Caco-2 (cell line): ENCODE measurements around the gene S100Z. TPM values are rescaled to one million over a fixed set of nuclear protein-coding genes. Genes with fewer than 3 reads are reported as not detected.
"Not testable (repeated sequence)": the region's sequence is repeated elsewhere in the genome, so short reads cannot be mapped to it uniquely, and the experiment has no call there.

Experiments
- BruUV-seq: library from RNA; stranded (reverse); fragments of 400-500 nt; replicated peaks from 2 replicates; lab custom pipeline; 2021; lab: Mats Ljungman, UMichigan
- CTCF ChIA-PET: fragments of 300-600 bp; sonication (Branson Sonifier 250); formaldehyde crosslinking; loops from one replicate; lab custom pipeline; 2022; ENCODE audit warnings: antibody characterized with exemption; lab: Charles Lee
- POLR2A ChIA-PET: fragments of 300-600 bp; sonication (Branson Sonifier 250); formaldehyde crosslinking; loops from one replicate; lab custom pipeline; 2022; ENCODE audit warnings: antibody characterized with exemption; lab: Charles Lee
- DNase-seq, 2 experiments: peaks; one replicate each; pipeline versions ENCODE4 v3.0.0 to v3.0.0-alpha.2; 2020 to 2022
- H3K27me3 ChIP-seq: replicated peaks from 2 replicates; pipeline ENCODE4 v1.6.0; 2011; ENCODE audit warnings: low read length; ENCODE audit not compliant: control insufficient read depth, insufficient read depth
- H3K36me3 ChIP-seq: 2 replicates; pipeline ENCODE4 v1.5.1; 2011; ENCODE audit warnings: low read length; ENCODE audit not compliant: control insufficient read depth, insufficient read depth
- H3K4me1 ChIP-seq: fragments of 250-450 bp; sonication (Bioruptor Pico); 2 replicates; pipeline ENCODE4 v1.5.1; 2020; ENCODE audit warnings: mild to moderate bottlenecking
- H3K4me3 ChIP-seq: 2 replicates; pipeline ENCODE4 v1.5.1; 2011; ENCODE audit warnings: low read depth, mild to moderate bottlenecking, control low read depth, low read length
- H3K9me3 ChIP-seq: fragments of 250-450 bp; sonication (Bioruptor Pico); 2 replicates; pipeline ENCODE4 v1.5.1; 2020; ENCODE audit warnings: mild to moderate bottlenecking, moderate library complexity
- H3K27ac Mint-ChIP-seq: one replicate; pipeline ENCODE4 v1.8.0; 2022; ENCODE audit warnings: mixed read lengths; ENCODE audit not compliant: unreplicated experiment
- H3K27me3 Mint-ChIP-seq: one replicate; pipeline ENCODE4 v1.8.0; 2022; ENCODE audit warnings: mixed read lengths; ENCODE audit not compliant: insufficient read depth, unreplicated experiment
- H3K36me3 Mint-ChIP-seq: one replicate; pipeline ENCODE4 v1.8.0; 2022; ENCODE audit warnings: mild to moderate bottlenecking, mixed read lengths; ENCODE audit not compliant: insufficient read depth, unreplicated experiment
- H3K4me1 Mint-ChIP-seq: one replicate; pipeline ENCODE4 v1.8.0; 2022; ENCODE audit warnings: low read depth, mixed read lengths; ENCODE audit not compliant: unreplicated experiment
- H3K4me3 Mint-ChIP-seq: one replicate; pipeline ENCODE4 v1.8.0; 2022; ENCODE audit warnings: mild to moderate bottlenecking, moderate library complexity, mixed read lengths; ENCODE audit not compliant: unreplicated experiment
- H3K9me3 Mint-ChIP-seq: one replicate; pipeline ENCODE4 v1.8.0; 2022; ENCODE audit warnings: mixed read lengths; ENCODE audit not compliant: unreplicated experiment
- intact Hi-C: fragments of 100-400 bp; cut with micrococcal nuclease; formaldehyde crosslinking; loops from one replicate; pipeline ENCODE4 v1.10.0; 2022; ENCODE audit not compliant: unreplicated experiment
- total RNA-seq: library from RNA; stranded (reverse); gene quantifications from 2 replicates; pipeline ENCODE4 v1.2.3, GENCODE V29; 2022
- TF ChIP-seq, protein P1 (sequence below), 2 experiments: fragments of 200-600 bp in 1 of 2; IDR thresholded peaks; 1 replicate in 1 of 2; 2 replicates in 1 of 2; pipeline versions ENCODE4 v1.5.1 to v1.8.0; 2011 to 2022; ENCODE audit warnings: antibody characterized with exemption in 1 of 2, control low read depth in 1 of 2, inconsistent platforms in 1 of 2, low read depth in 1 of 2, low read length in 1 of 2, mild to moderate bottlenecking in 1 of 2, moderate library complexity in 1 of 2; ENCODE audit not compliant: insufficient read depth in 1 of 2, severe bottlenecking in 1 of 2, unreplicated experiment in 1 of 2

Gene S100Z
- total RNA-seq, 1 experiment from 2014 or later, result 0.66 TPM

DNA sequence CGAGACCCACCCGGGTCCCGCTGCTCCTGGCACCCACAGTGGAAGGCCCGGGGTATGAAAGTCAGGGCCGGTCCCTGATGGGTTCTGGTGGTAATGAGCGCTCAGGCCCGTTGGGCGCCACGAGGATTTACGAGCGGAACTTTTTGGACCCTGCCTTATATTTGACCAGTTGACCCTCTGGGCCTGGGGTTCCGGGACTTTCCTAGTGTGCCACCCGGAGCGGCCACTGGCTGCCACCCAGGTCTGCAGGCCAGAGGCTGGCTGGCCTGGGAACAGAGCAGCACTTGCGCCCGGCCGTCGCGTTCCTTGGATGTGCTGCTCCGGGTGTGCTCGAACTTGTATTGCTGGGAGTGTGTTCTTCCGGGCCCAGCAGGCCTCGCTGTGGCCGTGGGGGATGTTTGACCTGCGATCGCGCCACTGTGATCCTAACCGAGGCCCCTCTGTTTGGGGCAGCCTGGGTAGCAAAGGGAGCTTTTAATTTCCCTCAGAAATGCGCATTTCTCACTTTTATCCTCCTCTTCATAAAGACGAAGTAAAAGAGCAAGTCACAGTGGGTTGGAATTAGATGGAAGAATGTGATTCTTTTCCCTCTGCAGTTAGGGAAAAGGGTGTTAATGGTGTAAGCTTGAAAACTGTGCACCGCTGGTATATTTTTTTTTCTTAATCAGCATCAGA is 29.8 kb upstream of the S100Z start:
- H3K36me3 ChIP-seq, result no peaks in the 10 kb centered on the region
- Mint-ChIP-seq H3K27me3 (no peaks in the 10 kb centered on the region), H3K36me3 (peaks cover 33% of the 10 kb centered on the region), H3K9me3 (no peaks in the 10 kb centered on the region), H3K4me3 (peak overlapping the region; percentile 89), H3K27ac (peak overlapping the region; percentile 95), H3K4me1 (peaks cover 25% of the 10 kb centered on the region)
- CTCF ChIA-PET, result interaction anchor here (1.0 to 1.7 kb wide), 2 partner anchors 14 kb away, joined by 3 to 10 read pairs; no protein-coding TSS in a partner anchor
- H3K4me1 ChIP-seq, result peaks cover 40% of the 10 kb centered on the region
- peak overlapping the region; percentile 96 for H3K4me3 ChIP-seq
- no peaks in the 10 kb centered on the region for H3K27me3 ChIP-seq
- POLR2A ChIA-PET, result interaction anchor here (0.7 to 1.9 kb wide), 2 partner anchors 13 to 16 kb away, joined by 3 to 35 read pairs; no protein-coding TSS in a partner anchor
- no TSS peak for BruUV-seq
- H3K9me3 ChIP-seq, result no peaks in the 10 kb centered on the region
- DNase-seq, result peak in 1 of 2 experiments; percentile 38
- intact Hi-C loops, result loop anchor here (1.0 to 5.0 kb wide), 2 partner anchors 14 to 103 kb away; partner anchors contain the start of gene F2R
- TF ChIP-seq, protein P1, sequence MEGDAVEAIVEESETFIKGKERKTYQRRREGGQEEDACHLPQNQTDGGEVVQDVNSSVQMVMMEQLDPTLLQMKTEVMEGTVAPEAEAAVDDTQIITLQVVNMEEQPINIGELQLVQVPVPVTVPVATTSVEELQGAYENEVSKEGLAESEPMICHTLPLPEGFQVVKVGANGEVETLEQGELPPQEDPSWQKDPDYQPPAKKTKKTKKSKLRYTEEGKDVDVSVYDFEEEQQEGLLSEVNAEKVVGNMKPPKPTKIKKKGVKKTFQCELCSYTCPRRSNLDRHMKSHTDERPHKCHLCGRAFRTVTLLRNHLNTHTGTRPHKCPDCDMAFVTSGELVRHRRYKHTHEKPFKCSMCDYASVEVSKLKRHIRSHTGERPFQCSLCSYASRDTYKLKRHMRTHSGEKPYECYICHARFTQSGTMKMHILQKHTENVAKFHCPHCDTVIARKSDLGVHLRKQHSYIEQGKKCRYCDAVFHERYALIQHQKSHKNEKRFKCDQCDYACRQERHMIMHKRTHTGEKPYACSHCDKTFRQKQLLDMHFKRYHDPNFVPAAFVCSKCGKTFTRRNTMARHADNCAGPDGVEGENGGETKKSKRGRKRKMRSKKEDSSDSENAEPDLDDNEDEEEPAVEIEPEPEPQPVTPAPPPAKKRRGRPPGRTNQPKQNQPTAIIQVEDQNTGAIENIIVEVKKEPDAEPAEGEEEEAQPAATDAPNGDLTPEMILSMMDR (IDR thresholded peaks at IDR 0.05; ENCODE audit: insufficient read depth in 1 of 2, low read depth in 1 of 2, low read length in 1 of 2, severe bottlenecking in 1 of 2, unreplicated experiment in 1 of 2), result no peak

DNA sequence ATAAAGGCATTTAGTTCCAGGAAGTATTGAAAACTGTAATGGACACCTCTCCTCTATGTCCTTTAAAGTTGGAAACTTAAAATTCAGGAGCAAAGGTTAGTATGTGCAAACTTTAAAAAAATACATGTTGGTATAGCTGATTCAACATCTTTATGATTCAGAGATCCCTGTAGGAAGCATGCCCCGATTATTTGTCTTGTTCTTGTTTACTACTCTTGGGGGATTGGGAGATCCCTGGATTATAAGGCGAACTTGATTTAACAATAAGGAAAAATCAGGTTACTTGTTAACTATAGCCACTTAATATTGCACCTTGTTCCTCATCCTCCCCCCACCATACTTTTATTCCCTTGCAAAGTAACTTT is 29.3 kb upstream of the S100Z start:
- Mint-ChIP-seq H3K27ac (peak overlapping the region; percentile 95), H3K4me3 (peak overlapping the region; percentile 89), H3K4me1 (peaks cover 25% of the 10 kb centered on the region), H3K9me3 (no peaks in the 10 kb centered on the region), H3K36me3 (peaks cover 37% of the 10 kb centered on the region), H3K27me3 (no peaks in the 10 kb centered on the region)
- Histone ChIP-seq H3K4me1 (peaks cover 40% of the 10 kb centered on the region), H3K9me3 (no peaks in the 10 kb centered on the region), H3K4me3 (peak overlapping the region; percentile 96), H3K27me3 (no peaks in the 10 kb centered on the region), H3K36me3 (no peaks in the 10 kb centered on the region)
- intact Hi-C loops, result loop anchor here (5.0 kb wide), 1 partner anchor 103 kb away; the partner anchor contains the start of gene F2R
- no peak for DNase-seq
- no TSS peak for BruUV-seq
- ChIA-PET CTCF (interaction anchor here (1.0 kb wide), 1 partner anchor 14 kb away, joined by 3 read pairs; no protein-coding TSS in a partner anchor), POLR2A (no interaction called here)
- TF ChIP-seq, protein P1 (IDR thresholded peaks at IDR 0.05; ENCODE audit: insufficient read depth in 1 of 2, low read depth in 1 of 2, low read length in 1 of 2, severe bottlenecking in 1 of 2, unreplicated experiment in 1 of 2), result no peak

DNA sequence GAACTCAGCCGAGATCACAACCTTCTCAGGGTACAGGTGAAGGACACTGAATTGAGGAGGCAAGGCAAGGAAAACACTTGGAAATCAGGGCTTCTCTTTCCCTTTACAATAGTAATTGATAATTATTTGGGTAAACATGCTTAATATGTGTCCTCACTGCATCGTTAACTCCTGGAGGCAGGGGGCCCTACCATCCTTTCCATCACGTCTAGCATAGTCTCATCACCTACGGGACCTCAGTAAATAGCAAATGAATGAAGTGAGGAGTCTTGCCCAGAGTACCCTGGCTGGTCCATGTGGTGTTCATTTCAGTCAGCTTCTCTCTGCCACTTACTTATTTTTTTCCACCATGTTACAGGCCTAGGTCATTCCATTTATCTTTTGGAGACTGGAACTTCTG is 28.7 kb upstream of the S100Z start:
- DNase-seq, result no peak
- Mint-ChIP-seq H3K27ac (peak overlapping the region; percentile 95), H3K36me3 (peaks cover 43% of the 10 kb centered on the region), H3K27me3 (no peaks in the 10 kb centered on the region), H3K4me1 (peaks cover 30% of the 10 kb centered on the region), H3K9me3 (no peaks in the 10 kb centered on the region), H3K4me3 (peak overlapping the region; percentile 89)
- POLR2A ChIA-PET, result no interaction called here
- H3K4me3 ChIP-seq, result peak overlapping the region; percentile 96
- no peaks in the 10 kb centered on the region for H3K27me3 ChIP-seq
- no peaks in the 10 kb centered on the region for H3K9me3 ChIP-seq
- H3K4me1 ChIP-seq, result peaks cover 41% of the 10 kb centered on the region
- intact Hi-C loops, result loop anchor here (5.0 kb wide), 1 partner anchor 104 kb away; the partner anchor contains the start of gene F2R
- BruUV-seq, result no TSS peak
- TF ChIP-seq, protein P1 (IDR thresholded peaks at IDR 0.05; ENCODE audit: insufficient read depth in 1 of 2, low read depth in 1 of 2, low read length in 1 of 2, severe bottlenecking in 1 of 2, unreplicated experiment in 1 of 2), result no peak
- CTCF ChIA-PET, result interaction anchor here (1.0 kb wide), 1 partner anchor 15 kb away, joined by 3 read pairs; no protein-coding TSS in a partner anchor
- H3K36me3 ChIP-seq, result no peaks in the 10 kb centered on the region

DNA sequence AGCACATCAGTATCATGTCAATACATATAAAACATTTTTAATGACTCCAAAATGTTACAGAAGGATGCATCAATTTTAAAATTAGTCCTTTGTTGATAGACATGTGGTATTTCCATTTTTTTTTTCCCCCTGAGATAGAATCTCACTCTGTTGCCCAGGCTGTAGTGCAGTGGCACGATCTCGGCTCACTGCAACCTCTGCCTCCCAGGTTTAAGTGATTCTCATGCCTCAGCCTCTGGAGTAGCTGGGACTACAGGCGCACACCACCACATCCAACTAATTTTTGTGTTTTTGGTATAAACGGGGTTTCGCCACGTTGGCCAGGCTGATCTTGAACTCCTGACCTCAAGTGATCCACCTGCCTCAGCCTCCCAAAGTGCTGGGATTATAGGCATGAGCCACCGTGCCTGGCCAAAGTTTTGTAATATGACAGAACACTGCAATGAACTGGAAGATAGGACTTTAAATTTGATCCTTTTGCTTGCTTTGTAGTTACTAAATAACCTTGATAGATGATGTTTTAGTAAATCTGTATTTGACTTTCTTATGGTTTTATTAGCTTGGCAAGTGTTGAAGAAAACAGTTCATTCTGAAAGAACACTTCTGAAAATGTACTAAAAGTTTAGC is 27.6 kb upstream of the S100Z start:
- H3K9me3 ChIP-seq, DNase-seq, H3K36me3 ChIP-seq, H3K9me3 Mint-ChIP-seq, BruUV-seq, H3K27me3 Mint-ChIP-seq, H3K4me3 ChIP-seq, CTCF ChIA-PET, POLR2A ChIA-PET, H3K27me3 ChIP-seq: not testable (repeated sequence)
- Mint-ChIP-seq H3K4me1 (peaks cover 36% of the 10 kb centered on the region), H3K27ac (peak overlapping the region; percentile 14), H3K36me3 (peaks cover 53% of the 10 kb centered on the region), H3K4me3 (peak overlapping the region; percentile 32)
- intact Hi-C loops, result loop anchor here (5.0 kb wide), 1 partner anchor 105 kb away; the partner anchor contains the start of gene F2R
- peaks cover 40% of the 10 kb centered on the region for H3K4me1 ChIP-seq
